HepG2 (cell line): Measurements from ENCODE around the gene TOR4A. TPM values are rescaled to one million over a fixed set of nuclear protein-coding genes. Genes with fewer than 3 reads are reported as not detected.

ENCODE experiments used
- ATAC-seq: fragments of 200-7000 bp; cut with Tn5 transposase; 3 replicates; pipeline ENCODE4 v1.9.1; 2020; ENCODE audit warnings: mild to moderate bottlenecking, moderate library complexity
- BruUV-seq: library from RNA; stranded (reverse); fragments of 400-500 nt; replicated peaks from 2 replicates; lab custom pipeline; 2021; lab: Mats Ljungman, UMichigan
- CTCF ChIA-PET: fragments of 300-600 bp; formaldehyde crosslinking; extraction: SDS; loops from one replicate; lab custom pipeline; 2021; ENCODE audit warnings: low total read pairs, inconsistent platforms, low intra/inter-chr PET ratio; lab: Yijun Ruan, JAX
- POLR2A ChIA-PET: fragments of 350-600 bp; sonication (Branson Sonifier 250); formaldehyde crosslinking; loops from one replicate; lab custom pipeline; 2020; ENCODE audit warnings: antibody characterized with exemption, inconsistent platforms; lab: Yijun Ruan, JAX
- DNase-seq: peaks from one replicate; pipeline ENCODE4 v3.0.0-alpha.2; 2015; ENCODE audit warnings: low spot score
- FAIRE-seq: peaks from 3 replicates; lab custom pipeline; 2011; peaks lifted over from hg19 to GRCh38; lab: Jason Lieb, UNC
- H2AFZ ChIP-seq: one replicate; pipeline ENCODE4 v1.6.1; 2011; ENCODE audit warnings: low read length, inconsistent platforms
- H3K27ac ChIP-seq: fragments of 300-600 bp; 3 replicates; pipeline ENCODE4 v1.8.0; 2011; ENCODE audit warnings: mixed run types, mild to moderate bottlenecking, mixed read lengths, low read length, inconsistent platforms; ENCODE audit not compliant: insufficient read depth; ENCODE audit errors: extremely low read length
- H3K27me3 ChIP-seq, 2 experiments: fragments of 200-600 bp in 1 of 2; 2 replicates in 1 of 2; 3 replicates in 1 of 2; pipeline versions ENCODE4 v1.6.0 to v1.8.0; 2011; ENCODE audit warnings: low read length in 2 of 2, mild to moderate bottlenecking in 2 of 2, moderate library complexity in 2 of 2, inconsistent platforms in 1 of 2; ENCODE audit not compliant: insufficient read depth in 2 of 2, control insufficient read depth in 1 of 2
- H3K36me3 ChIP-seq, 2 experiments: fragments of 200-600 bp in 1 of 2; replicated peaks in 1 of 2; 2 replicates in 1 of 2; 3 replicates in 1 of 2; pipeline versions ENCODE4 v1.5.1 to v1.8.0; 2011; ENCODE audit warnings: low read length in 2 of 2, inconsistent platforms in 1 of 2; ENCODE audit not compliant: insufficient read depth in 2 of 2, control insufficient read depth in 1 of 2
- H3K4me1 ChIP-seq: 2 replicates; pipeline ENCODE4 v1.5.1; 2012; ENCODE audit warnings: low read length, inconsistent platforms; ENCODE audit not compliant: insufficient read depth
- H3K4me2 ChIP-seq: 2 replicates; pipeline ENCODE4 v1.6.0; 2011; ENCODE audit warnings: low read depth, low read length, inconsistent platforms
- H3K4me3 ChIP-seq, 3 experiments: fragments of 200-600 bp in 1 of 3; sonication (generic), shearing (Covaris generic) in 1 of 3; replicated peaks in 1 of 3; 2 replicates each; pipeline ENCODE4 v1.5.1; 2011 to 2016; ENCODE audit warnings: low read length in 3 of 3, inconsistent platforms in 2 of 3, low read depth in 2 of 3, mild to moderate bottlenecking in 2 of 3, control low read depth in 1 of 3, mixed read lengths in 1 of 3; ENCODE audit not compliant: insufficient read depth in 1 of 3
- H3K79me2 ChIP-seq: one replicate; pipeline ENCODE4 v1.6.1; 2011; ENCODE audit warnings: low read length, inconsistent platforms; ENCODE audit not compliant: insufficient read depth
- H3K9ac ChIP-seq: 2 replicates; pipeline ENCODE4 v1.6.0; 2011; ENCODE audit warnings: mild to moderate bottlenecking, low read depth, low read length, inconsistent platforms; ENCODE audit not compliant: insufficient read depth
- H3K9me3 ChIP-seq: 2 replicates; pipeline ENCODE4 v1.5.1; 2012; ENCODE audit warnings: mild to moderate bottlenecking, low read length
- H4K20me1 ChIP-seq: 2 replicates; pipeline ENCODE4 v1.6.0; 2011; ENCODE audit warnings: inconsistent platforms, mild to moderate bottlenecking, low read length, moderate library complexity; ENCODE audit not compliant: insufficient read depth
- ATF7-NPFF ChIP-seq: sonication (generic); formaldehyde crosslinking; IDR thresholded peaks from 2 replicates; pipeline ENCODE4 v1.8.1; 2023; ENCODE audit warnings: mild to moderate bottlenecking, low read depth, missing genetic modification reagents, moderate library complexity
- FOXP1 ChIP-seq, 2 experiments: fragments of 450-650 bp in 1 of 2; IDR thresholded peaks; 2 replicates each; pipeline ENCODE4 v1.6.1; 2017 to 2018; ENCODE audit warnings: antibody characterized with exemption in 1 of 2
- HOXA3 ChIP-seq: sonication (generic); formaldehyde crosslinking; IDR thresholded peaks from 2 replicates; pipeline ENCODE4 v1.5.0; 2020; ENCODE audit warnings: missing genetic modification reagents
- NFIC ChIP-seq: IDR thresholded peaks from 2 replicates; pipeline ENCODE4 v1.6.1; 2012; ENCODE audit warnings: mild to moderate bottlenecking, low read length, inconsistent platforms
- SALL2 ChIP-seq: sonication (generic); formaldehyde crosslinking; IDR thresholded peaks from 2 replicates; pipeline ENCODE4 v1.8.1; 2023; ENCODE audit warnings: mild to moderate bottlenecking, missing genetic modification reagents, inconsistent platforms
- SETDB1 ChIP-seq: sonication (generic); formaldehyde crosslinking; IDR thresholded peaks from 2 replicates; pipeline ENCODE4 v1.5.1; 2020; ENCODE audit warnings: missing genetic modification reagents, mild to moderate bottlenecking, borderline replicate concordance
- SOX13 ChIP-seq, 3 experiments: fragments of 450-650 bp in 1 of 3; sonication (generic) in 1 of 3; formaldehyde crosslinking in 1 of 3; IDR thresholded peaks in 2 of 3; conservative IDR thresholded peaks in 1 of 3; 2 replicates each; pipeline versions ENCODE4 v1.5.0 to v1.6.1; 2016 to 2020; ENCODE audit warnings: antibody characterized with exemption in 1 of 3, mild to moderate bottlenecking in 1 of 3, missing compliant biosample characterization in 1 of 3, missing genetic modification reagents in 1 of 3, moderate library complexity in 1 of 3
- U2AF2 ChIP-seq: fragments of 200-400 bp; formaldehyde crosslinking; IDR thresholded peaks from 2 replicates; pipeline ENCODE4 v1.6.1; 2017; ENCODE audit warnings: low read depth, mild to moderate bottlenecking, low read length
- WGBS: methylation state at CpG from one replicate; pipeline ENCODE4 v1.1.6; 2017; ENCODE audit warnings: low lambda C conversion rate; 5-methylcytosine and 5-hydroxymethylcytosine counted together
- in situ Hi-C: cut with HindIII; loops from 2 replicates; pipeline ENCODE4 v1.10.0; 2017; ENCODE audit warnings: low pct_unique_long_range_greater_than_20kb; ENCODE audit not compliant: extremely low pct_ligation_motif_present
- intact Hi-C: fragments of 100-400 bp; cut with micrococcal nuclease; formaldehyde crosslinking; loops from one replicate; pipeline ENCODE4 v1.10.0; 2022; ENCODE audit not compliant: unreplicated experiment
- polyA plus RNA-seq, 8 experiments: library from polyadenylated mRNA; depleted of rRNA in 3 of 8; stranded (reverse) in 7 of 8; unstranded in 1 of 8; fragments of >200 nt; fragmentation: Illumina TruSeq in 4 of 8; extraction: Trizol in 4 of 8; gene quantifications; 2 replicates each; pipeline versions ENCODE4 v1.2.1 to v1.2.3, GENCODE V29; 2011 to 2016; ENCODE audit warnings: low read depth in 4 of 8, missing spikeins in 1 of 8, mixed read lengths in 1 of 8; ENCODE audit not compliant: insufficient read depth in 1 of 8
- total RNA-seq, 5 experiments: library from RNA; depleted of rRNA; stranded (reverse); fragments of >200 nt; fragmentation: Illumina TruSeq; extraction: Trizol; gene quantifications; 2 replicates each; pipeline ENCODE4 v1.2.3, GENCODE V29; 2016; ENCODE audit warnings: low read depth in 1 of 5
- TF ChIP-seq, protein P1 (sequence below): sonication (generic); formaldehyde crosslinking; IDR thresholded peaks from 2 replicates; pipeline ENCODE4 v1.9.0; 2021; ENCODE audit warnings: missing genetic modification reagents, borderline replicate concordance
- TF ChIP-seq, protein P2 (sequence below): sonication (generic); formaldehyde crosslinking; IDR thresholded peaks from 2 replicates; pipeline ENCODE4 v1.8.0; 2022; ENCODE audit warnings: missing genetic modification reagents, low read depth, mild to moderate bottlenecking, borderline replicate concordance
- TF ChIP-seq, protein P3 (sequence below): sonication (generic); formaldehyde crosslinking; IDR thresholded peaks from 2 replicates; pipeline ENCODE4 v1.9.0; 2021; ENCODE audit warnings: missing genetic modification reagents, borderline replicate concordance
- TF ChIP-seq, protein P4 (sequence below): sonication (generic); formaldehyde crosslinking; IDR thresholded peaks from 2 replicates; pipeline ENCODE4 v1.4.0; 2020; ENCODE audit warnings: missing genetic modification reagents, low read depth, mild to moderate bottlenecking, borderline replicate concordance
- TF ChIP-seq, protein P5 (sequence below): sonication (generic); formaldehyde crosslinking; conservative IDR thresholded peaks from 2 replicates; pipeline ENCODE4 v1.8.0; 2022; ENCODE audit warnings: missing genetic modification reagents

TOR4A gene
- total and polyA plus RNA-seq, 2 of the 13 experiments (the other 11 are each of a cell fraction or from before 2014, with no cell fraction given): 11.1 to 14.2 TPM

DNA sequence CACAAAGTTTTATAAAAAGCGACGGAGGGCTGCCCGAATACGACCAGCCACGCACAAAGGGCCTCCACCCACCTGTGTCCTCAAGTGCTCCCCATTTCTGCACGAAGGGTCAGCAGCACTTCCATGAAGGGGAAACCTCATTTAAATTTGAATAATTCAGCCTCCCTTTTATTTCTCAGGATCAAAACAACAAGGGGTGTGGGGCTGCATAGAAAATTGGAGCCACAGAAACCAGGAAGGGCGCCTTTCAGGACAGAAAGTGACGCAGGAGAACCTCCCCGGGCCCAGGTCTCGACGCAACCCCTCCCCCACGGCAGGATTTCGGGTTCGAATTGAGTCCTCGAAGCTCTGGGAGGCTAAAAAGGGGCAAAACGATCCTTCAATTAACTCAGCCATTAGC is 22.4 kb downstream of the TOR4A start (continued):
- TF ChIP-seq SOX13 (IDR thresholded peaks at IDR 0.05) (no peak), SOX13 (CRISPR knock-in tag; conservative IDR thresholded peaks at IDR 0.05 in 1 of 2, IDR thresholded peaks at IDR 0.05 in 1 of 2) (no peak)
- TF ChIP-seq, all 625 proteins: peak for 0

DNA sequence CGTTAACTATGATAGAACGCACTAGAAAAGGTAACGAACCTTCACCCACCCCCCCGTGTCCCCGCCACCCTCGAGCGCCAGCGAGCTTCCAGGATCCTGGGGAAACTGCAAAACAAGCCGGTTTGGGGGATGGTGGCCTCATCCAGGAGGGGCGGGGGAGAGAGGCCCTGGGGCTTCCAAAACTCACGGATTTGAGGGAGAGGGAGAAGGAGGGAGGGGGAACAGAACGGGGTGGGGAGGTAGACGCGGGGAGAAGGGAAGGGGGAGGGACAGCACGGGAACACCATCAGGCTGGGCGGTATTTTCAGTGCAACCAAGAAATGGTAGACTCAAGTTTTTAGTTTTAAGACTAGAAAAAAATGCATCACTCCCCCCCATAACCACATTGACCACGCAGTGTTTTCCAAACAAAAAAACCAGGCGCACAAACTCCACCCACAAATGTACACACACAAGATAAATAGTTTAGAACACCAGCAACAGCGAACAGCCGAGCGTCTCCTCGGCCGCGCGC is 23.1 kb downstream of the TOR4A start:
- H3K36me3 ChIP-seq: no peaks in the 10 kb centered on the region
- no peaks in the 10 kb centered on the region for H4K20me1 ChIP-seq
- no peaks in the 10 kb centered on the region for H3K9me3 ChIP-seq
- in situ Hi-C loops (no loop called here), intact Hi-C loops (loop anchor here (10.0 kb wide), 1 partner anchor 104 kb away; no protein-coding TSS in a partner anchor)
- no peak overlapping the region for H3K9ac ChIP-seq
- peaks cover 13 to 73% of the 10 kb centered on the region in 2 experiments for H3K27me3 ChIP-seq
- 2% methylated on average over 23 of the region's 25 CpGs for WGBS
- peak overlapping the region; percentile 46 to 63 (median 51) for H3K4me3 ChIP-seq
- DNase-seq: no peak
- FAIRE-seq: peak; percentile 21
- ChIA-PET POLR2A (interaction anchor here (1.9 kb wide), 1 partner anchor 19 kb away, joined by 5 read pairs; no protein-coding TSS in a partner anchor), CTCF (interaction anchor here (0.6 kb wide), 1 partner anchor 19 kb away, joined by 3 read pairs; no protein-coding TSS in a partner anchor)
- H3K4me1 ChIP-seq: peaks cover 74% of the 10 kb centered on the region
- H3K27ac ChIP-seq: no peak overlapping the region
- no peaks in the 10 kb centered on the region for H3K79me2 ChIP-seq
- peak overlapping the region; percentile 82 for H3K4me2 ChIP-seq
- no TSS peak for BruUV-seq
- H2AFZ ChIP-seq: no peak overlapping the region
- ATAC-seq: no peak
- TF ChIP-seq ATF7-NPFF (CRISPR knock-in tag): no peak
- TF ChIP-seq, protein P1, sequence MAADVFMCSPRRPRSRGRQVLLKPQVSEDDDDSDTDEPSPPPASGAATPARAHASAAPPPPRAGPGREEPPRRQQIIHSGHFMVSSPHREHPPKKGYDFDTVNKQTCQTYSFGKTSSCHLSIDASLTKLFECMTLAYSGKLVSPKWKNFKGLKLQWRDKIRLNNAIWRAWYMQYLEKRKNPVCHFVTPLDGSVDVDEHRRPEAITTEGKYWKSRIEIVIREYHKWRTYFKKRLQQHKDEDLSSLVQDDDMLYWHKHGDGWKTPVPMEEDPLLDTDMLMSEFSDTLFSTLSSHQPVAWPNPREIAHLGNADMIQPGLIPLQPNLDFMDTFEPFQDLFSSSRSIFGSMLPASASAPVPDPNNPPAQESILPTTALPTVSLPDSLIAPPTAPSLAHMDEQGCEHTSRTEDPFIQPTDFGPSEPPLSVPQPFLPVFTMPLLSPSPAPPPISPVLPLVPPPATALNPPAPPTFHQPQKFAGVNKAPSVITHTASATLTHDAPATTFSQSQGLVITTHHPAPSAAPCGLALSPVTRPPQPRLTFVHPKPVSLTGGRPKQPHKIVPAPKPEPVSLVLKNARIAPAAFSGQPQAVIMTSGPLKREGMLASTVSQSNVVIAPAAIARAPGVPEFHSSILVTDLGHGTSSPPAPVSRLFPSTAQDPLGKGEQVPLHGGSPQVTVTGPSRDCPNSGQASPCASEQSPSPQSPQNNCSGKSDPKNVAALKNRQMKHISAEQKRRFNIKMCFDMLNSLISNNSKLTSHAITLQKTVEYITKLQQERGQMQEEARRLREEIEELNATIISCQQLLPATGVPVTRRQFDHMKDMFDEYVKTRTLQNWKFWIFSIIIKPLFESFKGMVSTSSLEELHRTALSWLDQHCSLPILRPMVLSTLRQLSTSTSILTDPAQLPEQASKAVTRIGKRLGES (CRISPR knock-in tag): no peak
- TF ChIP-seq, protein P2, sequence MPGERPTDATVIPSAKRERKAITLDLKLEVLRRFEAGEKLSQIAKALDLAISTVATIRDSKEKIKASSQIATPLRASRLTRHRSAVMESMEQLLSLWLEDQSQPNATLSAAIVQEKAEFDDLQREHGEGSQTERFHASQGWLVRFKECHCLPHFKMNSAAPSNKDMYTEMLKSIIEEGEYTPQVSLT: no peak
- no peak for TF ChIP-seq SETDB1 (CRISPR knock-in tag)
- TF ChIP-seq, protein P3, sequence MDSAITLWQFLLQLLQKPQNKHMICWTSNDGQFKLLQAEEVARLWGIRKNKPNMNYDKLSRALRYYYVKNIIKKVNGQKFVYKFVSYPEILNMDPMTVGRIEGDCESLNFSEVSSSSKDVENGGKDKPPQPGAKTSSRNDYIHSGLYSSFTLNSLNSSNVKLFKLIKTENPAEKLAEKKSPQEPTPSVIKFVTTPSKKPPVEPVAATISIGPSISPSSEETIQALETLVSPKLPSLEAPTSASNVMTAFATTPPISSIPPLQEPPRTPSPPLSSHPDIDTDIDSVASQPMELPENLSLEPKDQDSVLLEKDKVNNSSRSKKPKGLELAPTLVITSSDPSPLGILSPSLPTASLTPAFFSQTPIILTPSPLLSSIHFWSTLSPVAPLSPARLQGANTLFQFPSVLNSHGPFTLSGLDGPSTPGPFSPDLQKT: no peak
- TF ChIP-seq, protein P4, sequence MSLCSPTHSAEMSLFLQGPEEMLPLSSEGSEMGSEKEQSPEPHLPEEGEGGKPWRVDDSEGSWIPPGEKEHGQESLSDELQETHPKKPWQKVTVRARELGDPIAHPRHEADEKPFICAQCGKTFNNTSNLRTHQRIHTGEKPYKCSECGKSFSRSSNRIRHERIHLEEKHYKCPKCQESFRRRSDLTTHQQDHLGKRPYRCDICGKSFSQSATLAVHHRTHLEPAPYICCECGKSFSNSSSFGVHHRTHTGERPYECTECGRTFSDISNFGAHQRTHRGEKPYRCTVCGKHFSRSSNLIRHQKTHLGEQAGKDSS (CRISPR knock-in tag): no peak
- no peak for TF ChIP-seq HOXA3 (CRISPR knock-in tag)
- no peak for TF ChIP-seq SOX13 (IDR thresholded peaks at IDR 0.05)
- peak in 1 of 2 experiments; percentile 62; a peak in 2 of 4 replicates for TF ChIP-seq SOX13 (CRISPR knock-in tag; conservative IDR thresholded peaks at IDR 0.05 in 1 of 2, IDR thresholded peaks at IDR 0.05 in 1 of 2)
- no peak for TF ChIP-seq NFIC
- TF ChIP-seq, protein P5, sequence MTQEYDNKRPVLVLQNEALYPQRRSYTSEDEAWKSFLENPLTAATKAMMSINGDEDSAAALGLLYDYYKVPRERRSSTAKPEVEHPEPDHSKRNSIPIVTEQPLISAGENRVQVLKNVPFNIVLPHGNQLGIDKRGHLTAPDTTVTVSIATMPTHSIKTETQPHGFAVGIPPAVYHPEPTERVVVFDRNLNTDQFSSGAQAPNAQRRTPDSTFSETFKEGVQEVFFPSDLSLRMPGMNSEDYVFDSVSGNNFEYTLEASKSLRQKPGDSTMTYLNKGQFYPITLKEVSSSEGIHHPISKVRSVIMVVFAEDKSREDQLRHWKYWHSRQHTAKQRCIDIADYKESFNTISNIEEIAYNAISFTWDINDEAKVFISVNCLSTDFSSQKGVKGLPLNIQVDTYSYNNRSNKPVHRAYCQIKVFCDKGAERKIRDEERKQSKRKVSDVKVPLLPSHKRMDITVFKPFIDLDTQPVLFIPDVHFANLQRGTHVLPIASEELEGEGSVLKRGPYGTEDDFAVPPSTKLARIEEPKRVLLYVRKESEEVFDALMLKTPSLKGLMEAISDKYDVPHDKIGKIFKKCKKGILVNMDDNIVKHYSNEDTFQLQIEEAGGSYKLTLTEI (CRISPR knock-in tag): no peak
- no peak for TF ChIP-seq U2AF2
- TF ChIP-seq FOXP1 (IDR thresholded peaks at IDR 0.05): no peak
- peak; percentile 62 for TF ChIP-seq FOXP1 (CRISPR knock-in tag; IDR thresholded peaks at IDR 0.05)
- TF ChIP-seq SALL2 (CRISPR knock-in tag): no peak
